ENCODE results near the gene MCM6. TPM values are rescaled to one million over a fixed set of nuclear protein-coding genes. Genes with fewer than 3 reads are reported as not detected.

The MCM6 gene
- total RNA-seq (2022) (94.6 and 96.0 TPM in 2 replicates), Bru-seq, nascent RNA (percentile 95 among the genes with signal in this experiment), BruChase-seq, experiment 1, labeled RNA remaining after a 2-hour chase (percentile 91 among the genes with signal in this experiment), BruChase-seq, experiment 2, labeled RNA remaining after a 6-hour chase (percentile 95 among the genes with signal in this experiment)
- long read RNA-seq, transcript MCM6-201 (17 exons, 3,736 nt) = major isoform, 244 of 270 reads
- long read RNA-seq, partial matches to known transcripts = 16 of 270 reads
- long read RNA-seq, other reads (novel, unspliced or antisense) = 10 of 270 reads

- H3K9me3 Mint-ChIP-seq (ENCODE audit: unreplicated experiment) = no peaks in the 10 kb centered on the region
- intact Hi-C loops (cut with micrococcal nuclease; ENCODE audit: unreplicated experiment) = loop anchor here (1.0 kb wide), 1 partner anchor 25 kb away; no protein-coding TSS in a partner anchor
- Histone ChIP-seq H3K4me1 (peaks cover 23% of the 10 kb centered on the region), H3K27me3 (replicated peaks; ENCODE audit: control insufficient read depth, insufficient read depth, low read length) (no peaks in the 10 kb centered on the region), H3K9me3 (no peaks in the 10 kb centered on the region), H3K4me3 (ENCODE audit: low read depth, low read length) (peak within 1 kb of the TSS; percentile 93), H3K36me3 (ENCODE audit: control insufficient read depth, insufficient read depth, low read length) (peaks cover under 1% of the 10 kb centered on the region; the same call in 1 of the 2 replicates)
- H3K4me1 Mint-ChIP-seq (ENCODE audit: low read depth, unreplicated experiment) = peaks cover 21% of the 10 kb centered on the region
- ChIA-PET CTCF (interaction anchor here (1.0 to 1.5 kb wide), 2 partner anchors 38 to 508 kb away, joined by 3 to 5 read pairs; no protein-coding TSS in a partner anchor), POLR2A (interaction anchor here (0.6 to 1.3 kb wide), 10 partner anchors 11 to 1344 kb away, joined by 3 to 9 read pairs (median 6); partner anchors contain the start of gene DARS1)
- DNase-seq = peak; percentile 99 to 100
- TF ChIP-seq, protein P1, sequence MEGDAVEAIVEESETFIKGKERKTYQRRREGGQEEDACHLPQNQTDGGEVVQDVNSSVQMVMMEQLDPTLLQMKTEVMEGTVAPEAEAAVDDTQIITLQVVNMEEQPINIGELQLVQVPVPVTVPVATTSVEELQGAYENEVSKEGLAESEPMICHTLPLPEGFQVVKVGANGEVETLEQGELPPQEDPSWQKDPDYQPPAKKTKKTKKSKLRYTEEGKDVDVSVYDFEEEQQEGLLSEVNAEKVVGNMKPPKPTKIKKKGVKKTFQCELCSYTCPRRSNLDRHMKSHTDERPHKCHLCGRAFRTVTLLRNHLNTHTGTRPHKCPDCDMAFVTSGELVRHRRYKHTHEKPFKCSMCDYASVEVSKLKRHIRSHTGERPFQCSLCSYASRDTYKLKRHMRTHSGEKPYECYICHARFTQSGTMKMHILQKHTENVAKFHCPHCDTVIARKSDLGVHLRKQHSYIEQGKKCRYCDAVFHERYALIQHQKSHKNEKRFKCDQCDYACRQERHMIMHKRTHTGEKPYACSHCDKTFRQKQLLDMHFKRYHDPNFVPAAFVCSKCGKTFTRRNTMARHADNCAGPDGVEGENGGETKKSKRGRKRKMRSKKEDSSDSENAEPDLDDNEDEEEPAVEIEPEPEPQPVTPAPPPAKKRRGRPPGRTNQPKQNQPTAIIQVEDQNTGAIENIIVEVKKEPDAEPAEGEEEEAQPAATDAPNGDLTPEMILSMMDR (IDR thresholded peaks at IDR 0.05; ENCODE audit: insufficient read depth in 1 of 2, low read depth in 1 of 2, low read length in 1 of 2, severe bottlenecking in 1 of 2, unreplicated experiment in 1 of 2) = peak in 1 of 2 experiments; percentile 18
- BruUV-seq (replicated peaks) = no TSS peak
- no peaks in the 10 kb centered on the region for H3K27me3 Mint-ChIP-seq (ENCODE audit: insufficient read depth, unreplicated experiment)
- peak within 1 kb of the TSS; percentile 81 for H3K27ac Mint-ChIP-seq (ENCODE audit: unreplicated experiment)
- H3K4me3 Mint-ChIP-seq (ENCODE audit: unreplicated experiment) = peak within 1 kb of the TSS; percentile 81
- H3K36me3 Mint-ChIP-seq (ENCODE audit: insufficient read depth, unreplicated experiment) = peaks cover 37% of the 10 kb centered on the region
Measured at GRCh38 chr2:135876066-135876711, at the start of gene MCM6. TSS of gene MCM6 (minus strand) at chr2:135876443. CDS start at chr2:135876365, 78 bp downstream.

DNA sequence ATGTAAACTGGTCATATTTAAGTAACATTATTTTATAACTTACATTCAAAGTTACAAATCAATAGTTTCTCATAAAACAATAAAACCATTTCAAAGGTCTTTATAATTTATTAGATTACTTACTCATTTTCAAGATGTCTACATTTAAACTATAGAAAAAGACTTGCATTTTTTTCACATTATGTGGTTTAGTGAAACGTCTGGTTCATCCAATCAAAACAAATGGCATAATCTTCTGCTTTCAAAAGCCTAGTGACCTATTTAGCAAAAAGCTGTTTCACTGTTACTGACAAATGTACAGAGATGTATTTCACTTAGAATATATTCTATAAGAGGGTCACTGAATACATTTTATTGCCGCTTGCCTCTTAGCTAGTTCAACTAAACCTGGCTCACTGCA lies 49.3 kb upstream of the MCM6 start:
- intact Hi-C loops (cut with micrococcal nuclease; ENCODE audit: unreplicated experiment) = no loop called here
- Histone ChIP-seq H3K27me3 (replicated peaks; ENCODE audit: control insufficient read depth, insufficient read depth, low read length) (no peaks in the 10 kb centered on the region), H3K9me3 (no peaks in the 10 kb centered on the region), H3K4me3 (ENCODE audit: low read depth, low read length) (no peak overlapping the region), H3K4me1 (0 out of 2 replicates have a peak, but pooled peaks cover 5% of the 10 kb centered on the region), H3K36me3 (ENCODE audit: control insufficient read depth, insufficient read depth, low read length) (no peaks in the 10 kb centered on the region)
- H3K27ac Mint-ChIP-seq (ENCODE audit: unreplicated experiment) = no peak overlapping the region
- POLR2A ChIA-PET = no interaction called here
- DNase-seq = no peak
- no TSS peak for BruUV-seq (replicated peaks)
- TF ChIP-seq, protein P1 (IDR thresholded peaks at IDR 0.05; ENCODE audit: insufficient read depth in 1 of 2, low read depth in 1 of 2, low read length in 1 of 2, severe bottlenecking in 1 of 2, unreplicated experiment in 1 of 2) = no peak
- CTCF ChIA-PET = interaction anchor here (0.6 kb wide), 2 partner anchors 43 to 125 kb away, joined by 3 read pairs; no protein-coding TSS in a partner anchor
- H3K4me1 Mint-ChIP-seq (ENCODE audit: low read depth, unreplicated experiment) = no peaks in the 10 kb centered on the region
- no peak overlapping the region for H3K4me3 Mint-ChIP-seq (ENCODE audit: unreplicated experiment)
- no peaks in the 10 kb centered on the region for H3K9me3 Mint-ChIP-seq (ENCODE audit: unreplicated experiment)
- no peaks in the 10 kb centered on the region for H3K27me3 Mint-ChIP-seq (ENCODE audit: insufficient read depth, unreplicated experiment)
- peaks cover 10% of the 10 kb centered on the region for H3K36me3 Mint-ChIP-seq (ENCODE audit: insufficient read depth, unreplicated experiment)

DNA sequence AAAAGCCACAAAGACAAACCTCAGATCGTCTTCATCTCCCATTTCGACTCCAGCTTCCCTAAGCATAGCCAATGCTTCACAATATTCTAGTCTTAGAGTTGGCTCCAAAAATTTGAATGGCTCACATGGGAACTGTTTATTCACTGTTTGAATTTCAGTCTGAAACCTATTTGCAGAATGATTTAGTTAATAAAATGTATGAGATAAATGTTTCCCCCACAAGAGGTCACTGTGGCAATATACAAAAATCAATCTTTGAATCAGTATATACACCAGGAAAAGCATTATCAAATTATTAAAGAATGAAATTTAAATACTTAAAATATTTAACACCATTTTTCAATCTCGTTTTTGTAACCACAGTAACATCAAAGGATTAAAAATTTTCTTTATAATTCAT lies 40.0 kb upstream of the MCM6 start:
- Mint-ChIP-seq H3K4me1 (ENCODE audit: low read depth, unreplicated experiment) (no peaks in the 10 kb centered on the region), H3K27ac (ENCODE audit: unreplicated experiment) (no peak overlapping the region), H3K9me3 (ENCODE audit: unreplicated experiment) (no peaks in the 10 kb centered on the region), H3K4me3 (ENCODE audit: unreplicated experiment) (no peak overlapping the region), H3K27me3 (ENCODE audit: insufficient read depth, unreplicated experiment) (no peaks in the 10 kb centered on the region), H3K36me3 (ENCODE audit: insufficient read depth, unreplicated experiment) (peaks cover 25% of the 10 kb centered on the region)
- Histone ChIP-seq H3K4me3 (ENCODE audit: low read depth, low read length) (no peak overlapping the region), H3K27me3 (replicated peaks; ENCODE audit: control insufficient read depth, insufficient read depth, low read length) (no peaks in the 10 kb centered on the region), H3K9me3 (no peaks in the 10 kb centered on the region), H3K4me1 (no peaks in the 10 kb centered on the region), H3K36me3 (ENCODE audit: control insufficient read depth, insufficient read depth, low read length) (no peaks in the 10 kb centered on the region)
- DNase-seq = peak in 1 of 2 experiments; percentile 17
- intact Hi-C loops (cut with micrococcal nuclease; ENCODE audit: unreplicated experiment) = loop anchor here (5.0 kb wide), 1 partner anchor 201 kb away; the partner anchor contains the start of gene CXCR4
- POLR2A ChIA-PET = no interaction called here
- TF ChIP-seq, protein P1 (IDR thresholded peaks at IDR 0.05; ENCODE audit: insufficient read depth in 1 of 2, low read depth in 1 of 2, low read length in 1 of 2, severe bottlenecking in 1 of 2, unreplicated experiment in 1 of 2) = no peak
- no TSS peak for BruUV-seq (replicated peaks)
- CTCF ChIA-PET = no interaction called here
